Measurements from ENCODE around the gene ZNF519.
"Not testable (repeated sequence)": the region's sequence is repeated elsewhere in the genome, so short reads cannot be mapped to it uniquely, and the experiment has no call there.

ZNF519 gene

GRCh38 chr18:14132271-14132700, at the start of gene ZNF519:
Gene ZNF519, minus strand, starts transcription at chr18:14132435. Its CDS starts 158 bp downstream, at chr18:14132277.
- not testable (repeated sequence) for H3K9me3 Mint-ChIP-seq; H3K36me3 Mint-ChIP-seq (ENCODE audit: low read depth); H3K27me3 Mint-ChIP-seq (ENCODE audit: low read depth)
- H3K4me3 Mint-ChIP-seq: peak within 1 kb of the TSS; percentile 92
- peaks cover 20% of the 10 kb centered on the region for H3K4me1 Mint-ChIP-seq (ENCODE audit: low read depth)
- peak within 1 kb of the TSS; percentile 89 for H3K27ac Mint-ChIP-seq
- DNase-seq (ENCODE audit: low spot score): peak; percentile 90

GRCh38 chr18:14179306-14179705, 47.1 kb upstream of the ZNF519 start:
- DNase-seq (ENCODE audit: low spot score): no peak

GRCh38 chr18:14178321-14179196, 46.3 kb upstream of the ZNF519 start:
- Mint-ChIP-seq H3K27ac (peak overlapping the region; percentile 75), H3K4me3 (peak overlapping the region; percentile 84)
- H3K27me3 Mint-ChIP-seq (ENCODE audit: low read depth); H3K36me3 Mint-ChIP-seq (ENCODE audit: low read depth); H3K4me1 Mint-ChIP-seq (ENCODE audit: low read depth); H3K9me3 Mint-ChIP-seq: not testable (repeated sequence)
- peak; percentile 77 for DNase-seq (ENCODE audit: low spot score)

More at GRCh38 chr18:14179306-14179705, 47.1 kb upstream of the ZNF519 start:
- Mint-ChIP-seq H3K27me3 (ENCODE audit: low read depth) (peaks cover 8% of the 10 kb centered on the region), H3K27ac (peak overlapping the region; percentile 75), H3K9me3 (no peaks in the 10 kb centered on the region), H3K4me1 (ENCODE audit: low read depth) (peaks cover 4% of the 10 kb centered on the region), H3K4me3 (peak overlapping the region; percentile 84), H3K36me3 (ENCODE audit: low read depth) (no peaks in the 10 kb centered on the region)

- H3K4me3 Mint-ChIP-seq: peak overlapping the region; percentile 84
- not testable (repeated sequence) for H3K4me1 Mint-ChIP-seq (ENCODE audit: low read depth); H3K27ac Mint-ChIP-seq; H3K9me3 Mint-ChIP-seq; H3K36me3 Mint-ChIP-seq (ENCODE audit: low read depth); DNase-seq (ENCODE audit: low spot score); H3K27me3 Mint-ChIP-seq (ENCODE audit: low read depth)
Observed at GRCh38 chr18:14177540-14178320, 45.5 kb upstream of the ZNF519 start.

- H3K27ac Mint-ChIP-seq; H3K9me3 Mint-ChIP-seq; H3K36me3 Mint-ChIP-seq (ENCODE audit: low read depth); H3K27me3 Mint-ChIP-seq (ENCODE audit: low read depth); H3K4me3 Mint-ChIP-seq; DNase-seq (ENCODE audit: low spot score); H3K4me1 Mint-ChIP-seq (ENCODE audit: low read depth): not testable (repeated sequence)
Observed at GRCh38 chr18:14175404-14175803, 43.2 kb upstream of the ZNF519 start.

- DNase-seq (ENCODE audit: low spot score): no peak
- Mint-ChIP-seq H3K36me3 (ENCODE audit: low read depth) (no peaks in the 10 kb centered on the region), H3K9me3 (no peaks in the 10 kb centered on the region)
Observed at GRCh38 chr18:14174706-14175085, 42.5 kb upstream of the ZNF519 start.

GRCh38 chr18:14174002-14174705, 41.9 kb upstream of the ZNF519 start:
- not testable (repeated sequence) for DNase-seq (ENCODE audit: low spot score); H3K36me3 Mint-ChIP-seq (ENCODE audit: low read depth); H3K4me1 Mint-ChIP-seq (ENCODE audit: low read depth); H3K9me3 Mint-ChIP-seq; H3K27me3 Mint-ChIP-seq (ENCODE audit: low read depth); H3K27ac Mint-ChIP-seq; H3K4me3 Mint-ChIP-seq

More at GRCh38 chr18:14174706-14175085, 42.5 kb upstream of the ZNF519 start:
- peaks cover 2% of the 10 kb centered on the region for H3K27me3 Mint-ChIP-seq (ENCODE audit: low read depth)
- H3K4me3 Mint-ChIP-seq: no peak overlapping the region
- no peak overlapping the region for H3K27ac Mint-ChIP-seq
- peaks cover 1% of the 10 kb centered on the region for H3K4me1 Mint-ChIP-seq (ENCODE audit: low read depth)

- H3K27me3 Mint-ChIP-seq (ENCODE audit: low read depth); H3K4me1 Mint-ChIP-seq (ENCODE audit: low read depth); H3K36me3 Mint-ChIP-seq (ENCODE audit: low read depth); H3K27ac Mint-ChIP-seq; H3K9me3 Mint-ChIP-seq; DNase-seq (ENCODE audit: low spot score); H3K4me3 Mint-ChIP-seq: not testable (repeated sequence)
Observed at GRCh38 chr18:14173116-14173951, 41.1 kb upstream of the ZNF519 start.

GRCh38 chr18:14172142-14173115, 40.2 kb upstream of the ZNF519 start:
- not testable (repeated sequence) for DNase-seq (ENCODE audit: low spot score); H3K9me3 Mint-ChIP-seq; H3K27me3 Mint-ChIP-seq (ENCODE audit: low read depth); H3K4me3 Mint-ChIP-seq; H3K27ac Mint-ChIP-seq; H3K4me1 Mint-ChIP-seq (ENCODE audit: low read depth); H3K36me3 Mint-ChIP-seq (ENCODE audit: low read depth)

- not testable (repeated sequence) for H3K4me3 Mint-ChIP-seq; H3K27ac Mint-ChIP-seq; H3K9me3 Mint-ChIP-seq; H3K4me1 Mint-ChIP-seq (ENCODE audit: low read depth); H3K36me3 Mint-ChIP-seq (ENCODE audit: low read depth); H3K27me3 Mint-ChIP-seq (ENCODE audit: low read depth); DNase-seq (ENCODE audit: low spot score)
Observed at GRCh38 chr18:14171301-14172141, 39.3 kb upstream of the ZNF519 start.

GRCh38 chr18:14170367-14171036, 38.3 kb upstream of the ZNF519 start:
- not testable (repeated sequence) for H3K4me3 Mint-ChIP-seq; H3K4me1 Mint-ChIP-seq (ENCODE audit: low read depth); H3K9me3 Mint-ChIP-seq; H3K27ac Mint-ChIP-seq; H3K27me3 Mint-ChIP-seq (ENCODE audit: low read depth); H3K36me3 Mint-ChIP-seq (ENCODE audit: low read depth); DNase-seq (ENCODE audit: low spot score)

All from T-helper 2 cell treated with Interferon-gamma antibody and Interleukin-4, amounts not matched to agents 5 μg/mL and 100 μg/mL, for 36 hours (primary cell).